DMS 273 (cell line): ENCODE results near the gene KCNJ13.

ENCODE experiments used
- DNase-seq: peaks from one replicate; lab custom pipeline; 2025; ENCODE audit not compliant: unreplicated experiment; lab: John Stamatoyannopoulos, UW

KCNJ13 gene

GRCh38 chr2:232776435-232776834, at the start of gene KCNJ13:
KCNJ13 (minus strand) TSS chr2:232776565; CDS start chr2:232771362, 5,203 bp downstream.
- DNase-seq = no peak

GRCh38 chr2:232817756-232818155, 41.4 kb upstream of the KCNJ13 start:
- no peak for DNase-seq

- no peak for DNase-seq
These were observed 40.3 kb upstream of the KCNJ13 start for GRCh38 chr2:232816657-232817056.

- DNase-seq = no peak
These were observed 39.2 kb upstream of the KCNJ13 start for GRCh38 chr2:232815569-232815968.

GRCh38 chr2:232810444-232810843, 34.1 kb upstream of the KCNJ13 start:
- no peak for DNase-seq

GRCh38 chr2:232809349-232810124, 33.2 kb upstream of the KCNJ13 start:
- DNase-seq = no peak

GRCh38 chr2:232802091-232802490, 25.7 kb upstream of the KCNJ13 start:
- no peak for DNase-seq

- DNase-seq = no peak
These were observed 23.8 kb upstream of the KCNJ13 start for GRCh38 chr2:232800166-232800565.

- DNase-seq = no peak
These were observed 21.8 kb upstream of the KCNJ13 start for GRCh38 chr2:232798187-232798586.

- no peak for DNase-seq
These were observed 19.6 kb upstream of the KCNJ13 start for GRCh38 chr2:232795920-232796319.

- no peak for DNase-seq
These were observed 18.6 kb upstream of the KCNJ13 start for GRCh38 chr2:232794981-232795380.

GRCh38 chr2:232793271-232793670, 16.9 kb upstream of the KCNJ13 start:
- no peak for DNase-seq

GRCh38 chr2:232791518-232791917, 15.2 kb upstream of the KCNJ13 start:
- no peak for DNase-seq

- no peak for DNase-seq
These were observed 12.7 kb upstream of the KCNJ13 start for GRCh38 chr2:232789082-232789481.

GRCh38 chr2:232787806-232788205, 11.4 kb upstream of the KCNJ13 start:
- no peak for DNase-seq

- no peak for DNase-seq
These were observed 6.9 kb upstream of the KCNJ13 start for GRCh38 chr2:232783278-232783677.

GRCh38 chr2:232781765-232782164, 5.4 kb upstream of the KCNJ13 start:
- no peak for DNase-seq

GRCh38 chr2:232779934-232780333, 3.6 kb upstream of the KCNJ13 start:
- peak; percentile 14 for DNase-seq

- no peak for DNase-seq
These were observed 3.1 kb upstream of the KCNJ13 start for GRCh38 chr2:232779465-232779864.

GRCh38 chr2:232777276-232777675, 911 bp upstream of the KCNJ13 start:
- DNase-seq = no peak

GRCh38 chr2:232773815-232774214, 2.5 kb downstream of the KCNJ13 start:
- DNase-seq = no peak

- DNase-seq = no peak
These were observed 3.8 kb downstream of the KCNJ13 start for GRCh38 chr2:232772531-232772930.

GRCh38 chr2:232771870-232772269, 4.5 kb downstream of the KCNJ13 start:
- DNase-seq = no peak
